Measurements from ENCODE around the gene VPS45. TPM values are rescaled to one million over a fixed set of nuclear protein-coding genes. Genes with fewer than 3 reads are reported as not detected.
A peak's percentile ranks its signal among the peaks of the same experiment; 100 is the strongest.
"Not testable (repeated sequence)": the region's sequence is repeated elsewhere in the genome, so short reads cannot be mapped to it uniquely, and the experiment has no call there.

VPS45 gene
- total RNA-seq, 1 donor from 2014 or later, result 33.1 TPM

- Mint-ChIP-seq H3K4me3 (ENCODE audit: unreplicated experiment) (no peak overlapping the region), H3K9me3 (ENCODE audit: low read depth) (peaks cover 3% of the 10 kb centered on the region), H3K27ac (ENCODE audit: unreplicated experiment) (no peak overlapping the region), H3K27me3 (ENCODE audit: low read depth) (no peaks in the 10 kb centered on the region), H3K4me1 (ENCODE audit: low read depth) (peaks cover 10% of the 10 kb centered on the region), H3K36me3 (ENCODE audit: low read depth) (no peaks in the 10 kb centered on the region)
- TF ChIP-seq CTCF (IDR thresholded peaks at IDR 0.05), result no peak
- no peak for DNase-seq (ENCODE audit: low spot score)
These were observed 16.5 kb upstream of the VPS45 start for GRCh38 chr1:150051089-150051373.

DNA sequence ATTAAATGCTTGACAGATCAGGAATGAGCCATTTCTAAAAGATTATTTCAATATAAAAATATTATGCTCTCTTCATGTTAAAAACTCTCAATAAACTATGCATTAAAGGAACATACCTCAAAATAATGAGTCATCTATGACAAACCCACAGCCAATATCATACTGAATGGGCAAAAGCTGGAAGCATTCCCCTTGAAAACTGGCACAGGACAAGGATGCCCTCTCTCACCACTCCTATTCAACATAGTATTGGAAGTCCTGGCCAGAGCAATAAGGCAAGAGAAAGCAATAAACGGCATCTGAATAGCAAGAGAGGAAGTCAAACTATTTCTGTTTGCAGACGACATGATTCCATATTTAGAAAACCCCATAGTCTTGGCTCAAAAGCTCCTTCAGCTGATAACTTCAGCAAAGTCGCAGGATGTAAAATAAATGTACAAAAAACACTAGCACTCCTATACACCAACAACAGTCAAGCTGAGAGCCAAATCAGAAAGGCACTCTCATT lies 15.6 kb upstream of the VPS45 start:
- not testable (repeated sequence) for H3K36me3 Mint-ChIP-seq (ENCODE audit: low read depth); H3K27me3 Mint-ChIP-seq (ENCODE audit: low read depth); H3K4me3 Mint-ChIP-seq (ENCODE audit: unreplicated experiment); DNase-seq (ENCODE audit: low spot score); H3K9me3 Mint-ChIP-seq (ENCODE audit: low read depth)
- Mint-ChIP-seq H3K4me1 (ENCODE audit: low read depth) (peaks cover 10% of the 10 kb centered on the region), H3K27ac (ENCODE audit: unreplicated experiment) (peak overlapping the region; percentile 51)

DNA sequence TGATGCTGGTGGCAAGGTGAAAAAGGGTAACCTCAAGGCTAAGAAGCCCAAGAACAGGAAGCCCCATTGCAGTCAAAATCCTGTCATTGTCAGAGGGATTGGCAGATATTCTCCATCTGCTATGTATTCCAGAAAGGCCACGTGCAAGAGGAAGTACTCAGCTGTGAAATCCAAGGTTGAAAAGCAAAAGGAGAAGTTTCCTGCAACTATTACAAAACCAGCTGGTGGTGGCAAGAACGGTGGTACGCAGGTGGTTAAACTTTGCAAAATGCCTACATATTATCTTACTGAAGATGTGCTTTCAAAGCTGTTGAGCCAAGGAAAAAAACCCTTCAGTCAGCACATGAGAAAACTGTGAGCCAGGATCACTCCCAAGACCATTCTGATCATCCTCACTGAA lies 13.7 kb upstream of the VPS45 start:
- H3K4me3 Mint-ChIP-seq (ENCODE audit: unreplicated experiment), result no peak overlapping the region
- peaks cover 3% of the 10 kb centered on the region for H3K9me3 Mint-ChIP-seq (ENCODE audit: low read depth)
- H3K27me3 Mint-ChIP-seq (ENCODE audit: low read depth), result no peaks in the 10 kb centered on the region
- H3K4me1 Mint-ChIP-seq (ENCODE audit: low read depth), result peaks cover 10% of the 10 kb centered on the region
- TF ChIP-seq CTCF (IDR thresholded peaks at IDR 0.05), result no peak
- DNase-seq (ENCODE audit: low spot score), result no peak
- no peaks in the 10 kb centered on the region for H3K36me3 Mint-ChIP-seq (ENCODE audit: low read depth)
- no peak overlapping the region for H3K27ac Mint-ChIP-seq (ENCODE audit: unreplicated experiment)

DNA sequence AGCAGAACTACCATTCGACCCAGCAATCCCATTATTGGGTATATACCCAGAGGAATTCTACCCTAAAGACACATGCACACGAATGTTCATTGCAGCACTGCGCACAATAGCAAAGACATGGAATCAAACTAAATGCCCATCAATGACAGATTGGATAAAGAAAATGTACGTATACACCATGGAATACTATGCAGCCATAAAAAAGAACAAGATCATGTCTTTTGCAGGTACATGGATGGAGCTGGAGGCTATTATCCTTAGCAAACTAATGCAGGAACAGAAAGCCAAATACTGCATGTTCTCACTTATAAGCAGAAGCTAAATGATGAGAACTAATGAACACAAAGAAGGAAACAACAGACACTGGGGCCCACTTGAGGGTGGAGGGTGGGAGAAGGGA lies 12.1 kb upstream of the VPS45 start:
- not testable (repeated sequence) for H3K36me3 Mint-ChIP-seq (ENCODE audit: low read depth); H3K9me3 Mint-ChIP-seq (ENCODE audit: low read depth); H3K27me3 Mint-ChIP-seq (ENCODE audit: low read depth); H3K4me3 Mint-ChIP-seq (ENCODE audit: unreplicated experiment); DNase-seq (ENCODE audit: low spot score); H3K27ac Mint-ChIP-seq (ENCODE audit: unreplicated experiment); H3K4me1 Mint-ChIP-seq (ENCODE audit: low read depth)

DNA sequence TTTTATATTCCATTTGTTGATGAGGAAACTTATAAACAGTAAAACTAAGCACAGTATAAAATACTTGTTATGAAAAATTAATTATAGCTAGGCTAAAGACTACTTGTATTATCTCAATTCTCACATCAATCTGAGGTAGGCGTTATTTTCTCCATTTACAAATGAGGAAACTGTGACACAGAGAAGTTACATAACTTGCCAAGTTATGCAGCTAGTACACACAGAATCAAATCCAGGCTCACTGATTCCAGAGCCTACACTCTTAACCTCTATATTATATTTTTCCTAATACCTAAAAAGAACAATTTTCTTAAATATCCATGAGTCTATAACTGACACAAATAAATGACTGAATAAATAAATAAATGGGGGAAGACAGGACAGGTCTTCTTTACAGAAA lies 11.2 kb upstream of the VPS45 start:
- Mint-ChIP-seq H3K27me3 (ENCODE audit: low read depth) (no peaks in the 10 kb centered on the region), H3K4me1 (ENCODE audit: low read depth) (peaks cover 7% of the 10 kb centered on the region), H3K36me3 (ENCODE audit: low read depth) (no peaks in the 10 kb centered on the region), H3K27ac (ENCODE audit: unreplicated experiment) (no peak overlapping the region), H3K4me3 (ENCODE audit: unreplicated experiment) (no peak overlapping the region), H3K9me3 (ENCODE audit: low read depth) (peaks cover 3% of the 10 kb centered on the region)
- DNase-seq (ENCODE audit: low spot score), result no peak
- TF ChIP-seq CTCF (IDR thresholded peaks at IDR 0.05), result no peak

DNA sequence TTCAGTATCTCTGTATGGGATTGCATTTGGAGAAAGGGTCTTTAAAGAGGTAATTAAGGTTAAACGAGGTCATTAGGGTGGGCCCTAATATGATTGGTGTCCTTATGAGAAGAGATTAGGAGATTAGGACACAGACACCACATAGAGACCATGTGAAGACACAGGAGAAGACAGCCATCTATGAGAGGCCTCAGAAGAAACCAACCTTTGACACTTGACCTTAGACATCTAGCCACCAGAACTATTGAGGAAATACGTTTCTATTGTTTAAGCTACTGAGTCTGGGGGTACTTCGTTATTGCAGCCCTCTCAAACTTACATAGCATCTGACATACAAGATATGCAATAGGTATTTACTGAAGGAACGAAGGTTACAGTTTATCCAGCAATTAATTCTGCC lies 7.3 kb upstream of the VPS45 start:
- Mint-ChIP-seq H3K4me1 (ENCODE audit: low read depth) (no peaks in the 10 kb centered on the region), H3K9me3 (ENCODE audit: low read depth) (peaks cover 3% of the 10 kb centered on the region), H3K27ac (ENCODE audit: unreplicated experiment) (no peak overlapping the region), H3K36me3 (ENCODE audit: low read depth) (no peaks in the 10 kb centered on the region), H3K4me3 (ENCODE audit: unreplicated experiment) (no peak overlapping the region), H3K27me3 (ENCODE audit: low read depth) (no peaks in the 10 kb centered on the region)
- TF ChIP-seq CTCF (IDR thresholded peaks at IDR 0.05), result no peak
- no peak for DNase-seq (ENCODE audit: low spot score)

All from chondrocyte (in vitro differentiated cells).